22Rv1 (cell line): ENCODE data around the gene SH3BP5.

Experiments used
- ZFX ChIP-seq: fragments of 450-650 bp; IDR thresholded peaks from 2 replicates; pipeline ENCODE4 v1.6.1; 2017; ENCODE audit warnings: antibody characterized with exemption, borderline replicate concordance
- TF ChIP-seq, protein P1 (sequence below): fragments of 450-650 bp; IDR thresholded peaks from 2 replicates; pipeline ENCODE4 v1.5.1; 2017; ENCODE audit warnings: mild to moderate bottlenecking

GRCh38 chr3:15327941-15328340, 4.4 kb downstream of the SH3BP5 start:
- TF ChIP-seq, protein P1, sequence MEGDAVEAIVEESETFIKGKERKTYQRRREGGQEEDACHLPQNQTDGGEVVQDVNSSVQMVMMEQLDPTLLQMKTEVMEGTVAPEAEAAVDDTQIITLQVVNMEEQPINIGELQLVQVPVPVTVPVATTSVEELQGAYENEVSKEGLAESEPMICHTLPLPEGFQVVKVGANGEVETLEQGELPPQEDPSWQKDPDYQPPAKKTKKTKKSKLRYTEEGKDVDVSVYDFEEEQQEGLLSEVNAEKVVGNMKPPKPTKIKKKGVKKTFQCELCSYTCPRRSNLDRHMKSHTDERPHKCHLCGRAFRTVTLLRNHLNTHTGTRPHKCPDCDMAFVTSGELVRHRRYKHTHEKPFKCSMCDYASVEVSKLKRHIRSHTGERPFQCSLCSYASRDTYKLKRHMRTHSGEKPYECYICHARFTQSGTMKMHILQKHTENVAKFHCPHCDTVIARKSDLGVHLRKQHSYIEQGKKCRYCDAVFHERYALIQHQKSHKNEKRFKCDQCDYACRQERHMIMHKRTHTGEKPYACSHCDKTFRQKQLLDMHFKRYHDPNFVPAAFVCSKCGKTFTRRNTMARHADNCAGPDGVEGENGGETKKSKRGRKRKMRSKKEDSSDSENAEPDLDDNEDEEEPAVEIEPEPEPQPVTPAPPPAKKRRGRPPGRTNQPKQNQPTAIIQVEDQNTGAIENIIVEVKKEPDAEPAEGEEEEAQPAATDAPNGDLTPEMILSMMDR = no peak
- no peak for TF ChIP-seq ZFX
